DOHH2 (cell line): ENCODE data around the gene WFDC1.

ENCODE experiments used
- CTCF ChIP-seq: fragments of 200-600 bp; sonication (generic); IDR thresholded peaks from one replicate; pipeline ENCODE4 v1.5.1; 2014; ENCODE audit warnings: antibody characterized with exemption, mild to moderate bottlenecking, low read depth, low read length; ENCODE audit not compliant: poor library complexity, severe bottlenecking
- EZH2phosphoT487 ChIP-seq: fragments of 200-600 bp; sonication (generic); IDR thresholded peaks from 2 replicates; pipeline ENCODE4 v1.6.1; 2017; ENCODE audit warnings: borderline replicate concordance, mild to moderate bottlenecking, antibody characterized with exemption, low read length, moderate library complexity, mixed read lengths

- TF ChIP-seq CTCF (no peak), EZH2phosphoT487 (no peak)
Observed at GRCh38 chr16:84299734-84300440, 5.2 kb downstream of the WFDC1 start.
